Smooth muscle cell of trachea (primary cell): ENCODE data around the gene C9orf85. TPM values are rescaled to one million over a fixed set of nuclear protein-coding genes. Genes with fewer than 3 reads are reported as not detected.

Experiments used
- total RNA-seq: library from RNA; depleted of rRNA; stranded (reverse); fragments of >200 nt; gene quantifications from 2 replicates; pipeline ENCODE4 v1.2.1, GENCODE V29; 2014

Gene C9orf85
- 14.9 and 19.5 TPM in 2 replicates for total RNA-seq

GRCh38 chr9:71911061-71911907 lies at the start of gene C9orf85, which contains the start of gene ABHD17B:
Gene C9orf85, plus strand, starts transcription at chr9:71911639. Its CDS starts 96 bp downstream, at chr9:71911735.
Gene ABHD17B, minus strand, starts transcription at chr9:71911193. Its CDS starts 36,113 bp downstream, at chr9:71875080.

Other genes starting within 250 kb of the C9orf85 start
- 53.5 and 59.9 TPM in 2 replicates for gene CEMIP2, start 143.1 kb upstream of the C9orf85 start, total RNA-seq
- 19.2 and 23.9 TPM in 2 replicates for gene ABHD17B, start 446 bp upstream of the C9orf85 start, total RNA-seq
- not detected in 2 replicates for gene C9orf57, start 149.0 kb downstream of the C9orf85 start, total RNA-seq
- not detected in 2 replicates for gene GDA, start 237.8 kb downstream of the C9orf85 start, total RNA-seq